ENCODE measurements around the gene RNF14.
A peak's percentile ranks its signal among the peaks of the same experiment; 100 is the strongest.

The RNF14 gene

DNA sequence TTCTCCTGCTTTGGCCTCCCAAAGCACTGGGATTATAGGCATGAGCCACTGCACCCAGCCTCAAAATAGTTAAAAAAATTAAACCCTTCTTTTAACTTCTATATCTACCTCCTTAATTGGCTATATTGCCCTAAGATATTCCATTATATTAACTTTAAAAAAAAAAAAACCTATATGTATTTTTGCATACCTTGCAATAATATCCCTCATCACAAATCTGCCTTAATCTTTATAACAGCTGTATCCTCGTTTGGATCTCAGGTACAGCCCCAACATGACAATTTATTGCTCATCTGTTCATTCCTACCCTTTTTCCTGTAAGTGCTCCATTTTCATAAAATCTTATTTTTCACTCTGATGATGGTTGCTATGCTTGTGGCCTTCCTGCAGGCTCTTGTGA, 31.3 kb downstream of the RNF14 start:
- no peak overlapping the region for H3K27ac ChIP-seq
- no peak for TF ChIP-seq CTCF (IDR thresholded peaks at IDR 0.05)
- no peak for TF ChIP-seq ZFX (IDR thresholded peaks at IDR 0.05; ENCODE audit: borderline replicate concordance)

GRCh38 chr5:142000704-142001484, 32.0 kb downstream of the RNF14 start:
- no peak overlapping the region for H3K27ac ChIP-seq
- TF ChIP-seq CTCF (IDR thresholded peaks at IDR 0.05) (peak; percentile 37), ZFX (IDR thresholded peaks at IDR 0.05; ENCODE audit: borderline replicate concordance) (no peak)

GRCh38 chr5:142003266-142003800, 34.4 kb downstream of the RNF14 start:
- H3K27ac ChIP-seq, result no peak overlapping the region
- TF ChIP-seq CTCF (IDR thresholded peaks at IDR 0.05), result no peak
- TF ChIP-seq ZFX (IDR thresholded peaks at IDR 0.05; ENCODE audit: borderline replicate concordance), result no peak

DNA sequence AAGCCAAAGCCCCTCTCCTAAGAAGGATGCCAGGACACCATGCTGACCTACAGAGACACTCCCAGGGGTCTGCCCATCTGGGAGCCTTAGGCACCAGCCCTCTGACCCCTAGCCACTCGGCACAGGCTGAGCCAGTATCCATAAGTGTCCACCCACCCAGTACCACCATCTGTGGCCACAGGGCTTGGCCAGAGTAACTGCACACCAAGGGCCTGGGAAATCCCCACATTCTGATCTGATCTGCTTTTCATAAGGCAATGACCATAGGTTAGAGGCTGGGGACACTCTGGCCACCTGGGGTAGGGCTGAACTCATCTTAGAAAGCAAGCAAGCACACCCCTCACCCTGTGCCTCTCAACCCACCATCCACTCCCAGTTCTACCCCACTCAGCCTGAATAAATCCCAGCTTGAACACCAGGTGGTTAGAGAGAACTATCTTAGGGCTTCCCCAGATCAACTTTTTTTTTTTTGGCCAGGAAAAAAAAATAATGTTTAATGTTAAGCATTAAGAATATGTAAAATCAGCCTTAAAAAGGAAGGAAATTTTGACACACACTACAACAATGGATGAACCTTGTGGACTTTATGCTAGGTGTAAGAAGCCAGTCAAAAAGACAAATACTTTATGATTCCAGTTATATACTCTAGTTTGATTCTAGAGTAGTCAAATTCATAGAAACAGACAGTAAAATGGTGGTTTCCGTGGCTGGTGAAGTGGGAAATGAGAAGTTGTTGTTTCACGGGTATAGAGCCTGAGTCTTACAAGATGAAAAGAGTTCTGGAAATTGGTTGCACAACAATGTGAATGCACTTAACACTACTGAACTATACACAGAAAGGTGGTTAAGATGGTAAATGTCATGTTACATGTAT, 37.7 kb downstream of the RNF14 start:
- TF ChIP-seq CTCF (IDR thresholded peaks at IDR 0.05), result no peak
- TF ChIP-seq ZFX (IDR thresholded peaks at IDR 0.05; ENCODE audit: borderline replicate concordance), result no peak
- no peak overlapping the region for H3K27ac ChIP-seq

- H3K27ac ChIP-seq, result no peak overlapping the region
- no peak for TF ChIP-seq ZFX (IDR thresholded peaks at IDR 0.05; ENCODE audit: borderline replicate concordance)
- no peak for TF ChIP-seq CTCF (IDR thresholded peaks at IDR 0.05)
Measured at GRCh38 chr5:142007237-142007544, 38.3 kb downstream of the RNF14 start.

- TF ChIP-seq CTCF (IDR thresholded peaks at IDR 0.05) (no peak), ZFX (IDR thresholded peaks at IDR 0.05; ENCODE audit: borderline replicate concordance) (no peak)
- H3K27ac ChIP-seq, result no peak overlapping the region
Measured at GRCh38 chr5:142008813-142009212, 39.9 kb downstream of the RNF14 start.

GRCh38 chr5:142009886-142010285, 41.0 kb downstream of the RNF14 start:
- no peak overlapping the region for H3K27ac ChIP-seq
- TF ChIP-seq ZFX (IDR thresholded peaks at IDR 0.05; ENCODE audit: borderline replicate concordance) (no peak), CTCF (IDR thresholded peaks at IDR 0.05) (no peak)
